Uterus (tissue), 4 donors: Measurements from ENCODE around the gene EHF. TPM values are rescaled to one million over a fixed set of nuclear protein-coding genes. Genes with fewer than 3 reads are reported as not detected.

Experiments
- DNase-seq, 2 donors: peaks; one replicate each; pipeline ENCODE4 v3.0.0-alpha.2; 2019 to 2020
- H3K27ac ChIP-seq, 2 donors: fragments of 200-600 bp; sonication (generic); 1 replicate in 1 of 2; 2 replicates in 1 of 2; pipeline ENCODE4 v1.5.1; 2016 to 2018
- H3K27me3 ChIP-seq, 2 donors: fragments of 200-600 bp; sonication (generic); one replicate each; pipeline ENCODE4 v1.5.1; 2018 to 2019; ENCODE audit warnings: control low read depth in 1 of 2
- H3K36me3 ChIP-seq, 2 donors: fragments of 200-600 bp; sonication (generic); one replicate each; pipeline ENCODE4 v1.5.1; 2019; ENCODE audit warnings: control low read depth in 1 of 2
- H3K4me1 ChIP-seq, 2 donors: fragments of 200-600 bp; sonication (generic); one replicate each; pipeline ENCODE4 v1.5.1; 2018 to 2019; ENCODE audit warnings: control low read depth in 1 of 2
- H3K4me3 ChIP-seq, 2 donors: fragments of 200-600 bp; sonication (generic); 1 replicate in 1 of 2; 2 replicates in 1 of 2; pipeline ENCODE4 v1.5.1; 2018 to 2019; ENCODE audit warnings: mild to moderate bottlenecking in 1 of 2
- H3K9me3 ChIP-seq, 2 donors: fragments of 200-600 bp; sonication (generic); one replicate each; pipeline ENCODE4 v1.5.1; 2019; ENCODE audit warnings: control low read depth in 1 of 2
- CTCF ChIP-seq, 4 experiments: fragments of 200-600 bp in 2 of 4; fragments of 450-650 bp in 2 of 4; sonication (generic) in 2 of 4; IDR thresholded peaks; one replicate each; pipeline ENCODE4 v1.5.1; 2016 to 2019; ENCODE audit warnings: antibody characterized with exemption in 4 of 4, mild to moderate bottlenecking in 2 of 4, moderate library complexity in 1 of 4
- POLR2A ChIP-seq, 2 donors: fragments of 450-650 bp; IDR thresholded peaks; one replicate each; pipeline ENCODE4 v1.6.1; 2016; ENCODE audit warnings: antibody characterized with exemption in 2 of 2, mild to moderate bottlenecking in 1 of 2, moderate library complexity in 1 of 2
- intact Hi-C: fragments of 100-400 bp; cut with DNase I; formaldehyde crosslinking; loops from one replicate; pipeline ENCODE4 v1.15.1; 2023; ENCODE audit warnings: low total_unique reads
- total RNA-seq, 4 donors: library from RNA; depleted of rRNA in 3 of 4; stranded (reverse); fragments of >200 nt in 3 of 4; gene quantifications; one replicate each; pipeline versions ENCODE4 v1.1.0 to v1.2.4, GENCODE V29; 2014 to 2023
- donor health status: DM: yes; HTN: yes; CAD: no.

Gene EHF
- total RNA-seq, 4 donors from 2014 or later: 0.59 to 98.7 (median 1.6) TPM

GRCh38 chr11:34646431-34646830, 25.5 kb downstream of the EHF start:
- no peaks in the 10 kb centered on the region for H3K27me3 ChIP-seq
- H3K4me1 ChIP-seq: no peaks in the 10 kb centered on the region
- no peaks in the 10 kb centered on the region for H3K36me3 ChIP-seq
- no peaks in the 10 kb centered on the region for H3K9me3 ChIP-seq
- no peak for DNase-seq
- H3K4me3 ChIP-seq: no peak overlapping the region
- no peak overlapping the region for H3K27ac ChIP-seq
- intact Hi-C loops: no loop called here
- no peak for TF ChIP-seq POLR2A (IDR thresholded peaks at IDR 0.05)
- no peak for TF ChIP-seq CTCF (IDR thresholded peaks at IDR 0.05)

- intact Hi-C loops: no loop called here
- no peak for DNase-seq
- Histone ChIP-seq H3K4me1 (no peaks in the 10 kb centered on the region), H3K36me3 (no peaks in the 10 kb centered on the region), H3K27ac (no peak overlapping the region), H3K27me3 (no peaks in the 10 kb centered on the region), H3K9me3 (no peaks in the 10 kb centered on the region), H3K4me3 (no peak overlapping the region)
- TF ChIP-seq CTCF (IDR thresholded peaks at IDR 0.05): no peak
- TF ChIP-seq POLR2A (IDR thresholded peaks at IDR 0.05): no peak
Measured at GRCh38 chr11:34647131-34647530, 26.2 kb downstream of the EHF start.

- intact Hi-C loops: no loop called here
- DNase-seq: no peak
- Histone ChIP-seq H3K36me3 (no peaks in the 10 kb centered on the region), H3K4me1 (no peaks in the 10 kb centered on the region), H3K27me3 (no peaks in the 10 kb centered on the region), H3K4me3 (no peak overlapping the region), H3K9me3 (no peaks in the 10 kb centered on the region), H3K27ac (no peak overlapping the region)
- TF ChIP-seq POLR2A (IDR thresholded peaks at IDR 0.05) (no peak), CTCF (IDR thresholded peaks at IDR 0.05) (no peak)
Measured at GRCh38 chr11:34647532-34647931, 26.6 kb downstream of the EHF start.

- no peak for TF ChIP-seq POLR2A (IDR thresholded peaks at IDR 0.05)
- TF ChIP-seq CTCF (IDR thresholded peaks at IDR 0.05): no peak
- intact Hi-C loops: no loop called here
- Histone ChIP-seq H3K4me1 (no peaks in the 10 kb centered on the region), H3K36me3 (no peaks in the 10 kb centered on the region), H3K4me3 (no peak overlapping the region), H3K27ac (no peak overlapping the region), H3K27me3 (no peaks in the 10 kb centered on the region), H3K9me3 (no peaks in the 10 kb centered on the region)
- no peak for DNase-seq
Measured at GRCh38 chr11:34648036-34648435, 27.1 kb downstream of the EHF start.

GRCh38 chr11:34649597-34649996, 28.7 kb downstream of the EHF start:
- no peak for DNase-seq
- intact Hi-C loops: no loop called here
- Histone ChIP-seq H3K4me1 (no peaks in the 10 kb centered on the region), H3K36me3 (no peaks in the 10 kb centered on the region), H3K27ac (no peak overlapping the region), H3K4me3 (no peak overlapping the region), H3K9me3 (no peaks in the 10 kb centered on the region), H3K27me3 (no peaks in the 10 kb centered on the region)
- no peak for TF ChIP-seq CTCF (IDR thresholded peaks at IDR 0.05)
- TF ChIP-seq POLR2A (IDR thresholded peaks at IDR 0.05): no peak
